SK-N-SH treated with all-trans-retinoic acid at 6 μM for 48 hours (cell line): ENCODE data around the gene UGT1A1.

Experiments
- ATAC-seq: fragments of 200-7000 bp; cut with Tn5 transposase; 3 replicates; pipeline ENCODE4 v1.9.1; 2020; ENCODE audit warnings: mild to moderate bottlenecking, moderate library complexity
- ARNTL ChIP-seq: fragments of 450-650 bp; formaldehyde crosslinking; IDR thresholded peaks from 2 replicates; pipeline ENCODE4 v1.5.0; 2020; ENCODE audit warnings: low read depth, mild to moderate bottlenecking, moderate library complexity, borderline replicate concordance
- BACH2 ChIP-seq: fragments of 250-450 bp; sonication (Bioruptor Pico); IDR thresholded peaks from 2 replicates; pipeline ENCODE4 v1.9.0; 2021; ENCODE audit warnings: mild to moderate bottlenecking, borderline replicate concordance
- CSDC2 ChIP-seq: fragments of 250-450 bp; sonication (Bioruptor Pico); IDR thresholded peaks from 2 replicates; pipeline ENCODE4 v1.5.0; 2020; ENCODE audit warnings: mild to moderate bottlenecking, moderate library complexity
- CSRNP3 ChIP-seq: fragments of 250-450 bp; sonication (Bioruptor Pico); IDR thresholded peaks from 2 replicates; pipeline ENCODE4 v1.5.1; 2021; ENCODE audit warnings: mild to moderate bottlenecking, moderate library complexity
- ESRRG ChIP-seq: fragments of 250-450 bp; sonication (Bioruptor Pico); IDR thresholded peaks from 2 replicates; pipeline ENCODE4 v1.6.1; 2021; ENCODE audit warnings: mild to moderate bottlenecking
- GLIS3 ChIP-seq: fragments of 250-450 bp; sonication (Bioruptor Pico); IDR thresholded peaks from 2 replicates; pipeline ENCODE4 v1.5.0; 2020; ENCODE audit warnings: mild to moderate bottlenecking, moderate library complexity
- ISL1 ChIP-seq: fragments of 250-450 bp; sonication (Bioruptor Pico); IDR thresholded peaks from 2 replicates; pipeline ENCODE4 v2.1.2; 2022; ENCODE audit warnings: mild to moderate bottlenecking, moderate library complexity
- OSR1 ChIP-seq: fragments of 250-450 bp; sonication (Bioruptor Pico); IDR thresholded peaks from 2 replicates; pipeline ENCODE4 v1.8.0; 2022; ENCODE audit warnings: moderate library complexity, mild to moderate bottlenecking, inconsistent platforms
- PATZ1 ChIP-seq: fragments of 250-450 bp; sonication (Bioruptor Pico); IDR thresholded peaks from 2 replicates; pipeline ENCODE4 v1.8.0; 2020; ENCODE audit warnings: mild to moderate bottlenecking, moderate library complexity, borderline replicate concordance
- POU6F1 ChIP-seq: fragments of 250-450 bp; sonication (Bioruptor Pico); IDR thresholded peaks from 2 replicates; pipeline ENCODE4 v1.8.0; 2021; ENCODE audit warnings: low read depth, mild to moderate bottlenecking, moderate library complexity, borderline replicate concordance
- PPARA ChIP-seq: fragments of 250-450 bp; sonication (Bioruptor Pico); IDR thresholded peaks from 2 replicates; pipeline ENCODE4 v1.5.0; 2020; ENCODE audit warnings: mild to moderate bottlenecking, borderline replicate concordance
- RARB ChIP-seq: fragments of 250-450 bp; sonication (Bioruptor Pico); IDR thresholded peaks from 2 replicates; pipeline ENCODE4 v1.8.0; 2021; ENCODE audit warnings: mild to moderate bottlenecking, moderate library complexity
- SNAI2 ChIP-seq: fragments of 250-450 bp; sonication (Bioruptor Pico); IDR thresholded peaks from 2 replicates; pipeline ENCODE4 v1.5.0; 2020; ENCODE audit warnings: mild to moderate bottlenecking, moderate library complexity
- TCF4 ChIP-seq: fragments of 250-450 bp; sonication (Bioruptor Pico); IDR thresholded peaks from 2 replicates; pipeline ENCODE4 v1.8.0; 2021; ENCODE audit warnings: mild to moderate bottlenecking, moderate library complexity, borderline replicate concordance
- TOX ChIP-seq: fragments of 250-450 bp; sonication (Bioruptor Pico); IDR thresholded peaks from 2 replicates; pipeline ENCODE4 v1.8.0; 2021; ENCODE audit warnings: mild to moderate bottlenecking, moderate library complexity, borderline replicate concordance
- TSHZ2 ChIP-seq: fragments of 250-450 bp; sonication (Bioruptor Pico); IDR thresholded peaks from 2 replicates; pipeline ENCODE4 v1.5.0; 2020; ENCODE audit warnings: mild to moderate bottlenecking, moderate library complexity
- ZC3H10 ChIP-seq: fragments of 250-450 bp; sonication (Bioruptor Pico); IDR thresholded peaks from 2 replicates; pipeline ENCODE4 v1.5.1; 2021; ENCODE audit warnings: mild to moderate bottlenecking, moderate library complexity
- ZNF565 ChIP-seq: fragments of 450-650 bp; formaldehyde crosslinking; conservative IDR thresholded peaks from 2 replicates; pipeline ENCODE4 v1.5.0; 2020; ENCODE audit warnings: low read depth, mild to moderate bottlenecking, moderate library complexity
- ZNF70 ChIP-seq: fragments of 450-650 bp; formaldehyde crosslinking; IDR thresholded peaks from 2 replicates; pipeline ENCODE4 v1.5.0; 2020; ENCODE audit warnings: mild to moderate bottlenecking, moderate library complexity
- ZNF8 ChIP-seq: fragments of 450-650 bp; formaldehyde crosslinking; IDR thresholded peaks from 2 replicates; pipeline ENCODE4 v1.5.0; 2020; ENCODE audit warnings: mild to moderate bottlenecking, moderate library complexity

Gene UGT1A1

GRCh38 chr2:233799716-233800115, 39.6 kb downstream of the UGT1A1 start (continued):
- no peak for TF ChIP-seq PATZ1 (CRISPR knock-in tag)

GRCh38 chr2:233800208-233800607, 40.1 kb downstream of the UGT1A1 start:
- TF ChIP-seq ZC3H10 (no peak), BACH2 (CRISPR knock-in tag) (no peak), ISL1 (CRISPR knock-in tag) (no peak), ZNF70 (no peak), TOX (CRISPR knock-in tag) (no peak), ZNF565 (CRISPR knock-in tag) (no peak), SNAI2 (no peak), TSHZ2 (CRISPR knock-in tag) (no peak), RARB (CRISPR knock-in tag) (no peak), TCF4 (CRISPR knock-in tag) (no peak), CSRNP3 (CRISPR knock-in tag) (no peak), ESRRG (CRISPR knock-in tag) (no peak)
- ATAC-seq, result no peak

- no peak for ATAC-seq
- no peak for TF ChIP-seq OSR1
- TF ChIP-seq ZC3H10, result no peak
- no peak for TF ChIP-seq ZNF8
- TF ChIP-seq BACH2 (CRISPR knock-in tag), result no peak
- no peak for TF ChIP-seq ISL1 (CRISPR knock-in tag)
- TF ChIP-seq ZNF565 (CRISPR knock-in tag), result no peak
- TF ChIP-seq CSRNP3 (CRISPR knock-in tag), result no peak
- no peak for TF ChIP-seq PPARA (CRISPR knock-in tag)
- TF ChIP-seq GLIS3 (CRISPR knock-in tag), result no peak
- TF ChIP-seq TOX (CRISPR knock-in tag), result no peak
- TF ChIP-seq ESRRG (CRISPR knock-in tag), result no peak
- TF ChIP-seq SNAI2, result no peak
- TF ChIP-seq POU6F1, result no peak
- TF ChIP-seq ARNTL (CRISPR knock-in tag), result no peak
- TF ChIP-seq TCF4 (CRISPR knock-in tag), result no peak
- no peak for TF ChIP-seq CSDC2
Observed at GRCh38 chr2:233801357-233802131, 41.5 kb downstream of the UGT1A1 start.
